DND-41 (cell line): ENCODE measurements around the gene NENF.

Source experiments
- EZH2 ChIP-seq: IDR thresholded peaks from 3 replicates; pipeline ENCODE4 v1.6.1; 2012; ENCODE audit warnings: borderline replicate concordance, low read depth, mild to moderate bottlenecking, moderate library complexity, low read length, inconsistent platforms; ENCODE audit not compliant: severe bottlenecking
- TF ChIP-seq, protein P1 (sequence below): IDR thresholded peaks from 2 replicates; pipeline ENCODE4 v1.5.1; 2012; ENCODE audit warnings: borderline replicate concordance, low read length, moderate library complexity, mild to moderate bottlenecking; ENCODE audit not compliant: poor library complexity, severe bottlenecking; ENCODE audit errors: extremely low read depth

GRCh38 chr1:212432272-212432660 is 454 bp upstream of the NENF start:
- TF ChIP-seq, protein P1, sequence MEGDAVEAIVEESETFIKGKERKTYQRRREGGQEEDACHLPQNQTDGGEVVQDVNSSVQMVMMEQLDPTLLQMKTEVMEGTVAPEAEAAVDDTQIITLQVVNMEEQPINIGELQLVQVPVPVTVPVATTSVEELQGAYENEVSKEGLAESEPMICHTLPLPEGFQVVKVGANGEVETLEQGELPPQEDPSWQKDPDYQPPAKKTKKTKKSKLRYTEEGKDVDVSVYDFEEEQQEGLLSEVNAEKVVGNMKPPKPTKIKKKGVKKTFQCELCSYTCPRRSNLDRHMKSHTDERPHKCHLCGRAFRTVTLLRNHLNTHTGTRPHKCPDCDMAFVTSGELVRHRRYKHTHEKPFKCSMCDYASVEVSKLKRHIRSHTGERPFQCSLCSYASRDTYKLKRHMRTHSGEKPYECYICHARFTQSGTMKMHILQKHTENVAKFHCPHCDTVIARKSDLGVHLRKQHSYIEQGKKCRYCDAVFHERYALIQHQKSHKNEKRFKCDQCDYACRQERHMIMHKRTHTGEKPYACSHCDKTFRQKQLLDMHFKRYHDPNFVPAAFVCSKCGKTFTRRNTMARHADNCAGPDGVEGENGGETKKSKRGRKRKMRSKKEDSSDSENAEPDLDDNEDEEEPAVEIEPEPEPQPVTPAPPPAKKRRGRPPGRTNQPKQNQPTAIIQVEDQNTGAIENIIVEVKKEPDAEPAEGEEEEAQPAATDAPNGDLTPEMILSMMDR: no peak
- no peak for TF ChIP-seq EZH2
